ENCODE results near the gene DGKB. TPM values are rescaled to one million over a fixed set of nuclear protein-coding genes. Genes with fewer than 3 reads are reported as not detected.

DGKB gene
- total and polyA plus RNA-seq, 8 donors, result 0.16 to 1.3 (median 0.40) TPM

GRCh38 chr7:14457568-14458453, 444.7 kb downstream of the DGKB start:
- 18 to 21% methylated on average over 13 of the region's 13 CpGs for WGBS, 2 donors

DNA sequence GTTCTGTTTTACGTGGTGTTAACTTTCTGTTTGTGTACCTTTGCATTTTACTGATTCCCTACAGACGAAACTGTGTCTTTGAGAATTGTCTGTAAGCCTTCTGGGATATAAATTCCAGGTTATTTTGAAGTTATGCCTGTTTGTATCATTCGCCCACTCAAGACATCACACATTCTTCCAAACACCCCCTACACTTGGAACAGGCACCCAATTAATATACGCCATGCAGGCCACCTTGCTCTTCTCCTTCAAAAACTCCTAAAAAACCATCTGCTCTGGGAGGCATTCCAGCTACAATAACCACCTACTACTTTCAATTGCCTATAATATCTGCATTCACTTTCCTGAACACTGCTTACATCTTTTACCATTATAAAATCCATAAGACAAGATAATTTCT, 453.3 kb downstream of the DGKB start:
- H3K4me3 ChIP-seq, result no peak overlapping the region
- no peaks in the 10 kb centered on the region for H3K9me3 ChIP-seq
- no peaks in the 10 kb centered on the region for H3K36me3 ChIP-seq
- WGBS, 2 donors, result 79 to 93% methylated on average over 4 of the region's 4 CpGs
- ATAC-seq (no peak), FAIRE-seq (no peak), DNase-seq (no peak)
- H3K4me1 ChIP-seq, result no peaks in the 10 kb centered on the region
- intact Hi-C loops (cut with DNase I), result no loop called here
- no peaks in the 10 kb centered on the region for H3K27me3 ChIP-seq
- H3K27ac ChIP-seq, result no peak overlapping the region
- no peak for TF ChIP-seq CTCF (IDR thresholded peaks at IDR 0.05)

More at GRCh38 chr7:14457568-14458453, 444.7 kb downstream of the DGKB start:
- intact Hi-C loops (cut with DNase I), result no loop called here
- DNase-seq (peak; percentile 47 to 70 (median 57)), ATAC-seq (peak; percentile 82 to 97 (median 93)), FAIRE-seq (peak; percentile 91)
- no peaks in the 10 kb centered on the region for H3K9me3 ChIP-seq
- no peak overlapping the region for H3K27ac ChIP-seq
- peak; percentile 65 to 86 (median 78) for TF ChIP-seq CTCF (IDR thresholded peaks at IDR 0.05)
- no peak overlapping the region for H3K4me3 ChIP-seq
- no peaks in the 10 kb centered on the region for H3K36me3 ChIP-seq
- H3K4me1 ChIP-seq, result no peaks in the 10 kb centered on the region
- no peaks in the 10 kb centered on the region for H3K27me3 ChIP-seq

DNA sequence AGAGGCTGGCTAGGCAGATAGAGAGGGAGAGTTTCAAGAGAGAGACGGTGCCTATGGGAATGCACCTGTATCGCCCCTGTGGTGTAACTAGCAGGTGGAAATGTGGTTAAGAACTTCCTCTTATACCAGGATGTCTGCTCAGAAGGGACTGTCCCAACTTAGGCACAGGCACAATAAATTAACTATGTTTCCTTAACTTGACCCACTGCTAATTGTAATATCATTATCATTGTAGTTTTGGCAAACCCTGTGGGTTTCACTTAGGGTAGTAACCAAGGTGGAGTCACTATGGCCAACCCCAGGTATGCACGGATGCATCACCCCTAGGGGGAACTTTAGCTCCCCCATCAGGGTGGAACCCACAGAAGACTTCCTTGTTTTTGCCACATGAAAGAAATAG, 455.7 kb downstream of the DGKB start:
- WGBS, 2 donors, result 73 to 82% methylated on average over 3 of the region's 3 CpGs
- no peaks in the 10 kb centered on the region for H3K27me3 ChIP-seq
- no peak for ATAC-seq

DNA sequence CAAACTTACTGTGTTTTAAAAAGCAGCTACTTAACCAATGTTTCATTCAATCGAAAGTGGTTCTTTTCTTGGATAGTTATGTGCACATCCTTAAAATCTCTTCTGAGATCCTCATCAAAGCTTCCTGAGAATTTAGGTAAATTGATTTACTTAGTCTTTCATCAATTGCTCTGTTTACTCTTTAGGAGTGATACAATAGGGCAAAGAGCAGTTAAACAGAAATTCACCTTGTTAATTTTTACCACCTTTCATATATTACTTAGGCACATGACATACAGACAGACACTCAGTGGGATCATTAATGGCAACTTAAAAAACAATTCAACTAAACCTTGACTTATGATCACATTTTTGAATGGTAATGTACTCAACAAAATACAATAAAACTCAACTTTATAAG, 456.3 kb downstream of the DGKB start:
- Histone ChIP-seq H3K9me3 (no peaks in the 10 kb centered on the region), H3K36me3 (no peaks in the 10 kb centered on the region), H3K27me3 (no peaks in the 10 kb centered on the region), H3K4me3 (no peak overlapping the region), H3K27ac (no peak overlapping the region), H3K4me1 (no peaks in the 10 kb centered on the region)
- no peak for TF ChIP-seq CTCF (IDR thresholded peaks at IDR 0.05)
- no peak for ATAC-seq
- no peak for FAIRE-seq
- intact Hi-C loops (cut with DNase I), result no loop called here
- 65 to 78% methylated on average over 1 of the region's 1 CpG for WGBS, 2 donors
- DNase-seq, result no peak

More for the DNA sequence above, 455.7 kb downstream of the DGKB start:
- H3K27ac ChIP-seq, result no peak overlapping the region
- DNase-seq, result no peak
- H3K9me3 ChIP-seq, result no peaks in the 10 kb centered on the region
- no peak for TF ChIP-seq CTCF (IDR thresholded peaks at IDR 0.05)
- intact Hi-C loops (cut with DNase I), result no loop called here
- FAIRE-seq, result no peak
- H3K36me3 ChIP-seq, result no peaks in the 10 kb centered on the region
- H3K4me3 ChIP-seq, result no peak overlapping the region
- H3K4me1 ChIP-seq, result no peaks in the 10 kb centered on the region

- WGBS, 2 donors, result 87 to 95% methylated on average over 2 of the region's 2 CpGs
- H3K9me3 ChIP-seq, result no peaks in the 10 kb centered on the region
- H3K36me3 ChIP-seq, result no peaks in the 10 kb centered on the region
- FAIRE-seq, result no peak
- no peak overlapping the region for H3K4me3 ChIP-seq
- H3K4me1 ChIP-seq, result no peaks in the 10 kb centered on the region
- intact Hi-C loops (cut with DNase I), result no loop called here
- no peaks in the 10 kb centered on the region for H3K27me3 ChIP-seq
- TF ChIP-seq CTCF (IDR thresholded peaks at IDR 0.05), result no peak
- ATAC-seq, result no peak
- no peak for DNase-seq
- no peak overlapping the region for H3K27ac ChIP-seq
Measured at GRCh38 chr7:14438366-14438765, 464.2 kb downstream of the DGKB start.
